Measurements from ENCODE around the gene DFFB.

The DFFB gene

DNA sequence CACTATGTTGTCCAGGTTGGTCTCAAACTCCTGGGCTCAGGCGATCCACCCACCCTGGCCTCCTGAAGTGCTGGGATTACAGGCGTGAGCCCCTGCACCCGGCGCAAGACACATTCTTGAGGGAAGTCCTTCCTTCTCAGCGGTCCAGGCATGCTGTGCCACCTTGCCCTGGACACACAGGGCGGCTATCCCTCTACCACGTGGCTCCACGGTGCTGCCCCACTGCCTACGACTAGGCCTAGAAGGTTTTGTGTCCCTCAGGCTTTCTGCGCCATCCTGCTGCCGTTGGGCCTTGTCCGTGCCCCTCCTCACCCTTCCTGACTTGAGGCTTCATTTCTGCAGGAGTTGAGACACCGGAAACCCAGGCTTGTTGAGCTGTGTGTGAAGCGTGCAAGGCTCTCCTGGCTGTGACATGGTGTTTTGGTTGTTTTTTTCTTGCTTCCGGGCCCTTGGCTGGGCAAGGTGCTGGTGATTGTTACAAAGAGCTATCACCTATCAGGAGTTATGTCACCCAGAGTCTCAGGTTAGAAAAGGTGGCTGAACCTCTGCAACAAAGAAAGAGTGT is 28.9 kb downstream of the DFFB start:
- H3K4me3 Mint-ChIP-seq, result no peak overlapping the region
- no peak for DNase-seq

DNA sequence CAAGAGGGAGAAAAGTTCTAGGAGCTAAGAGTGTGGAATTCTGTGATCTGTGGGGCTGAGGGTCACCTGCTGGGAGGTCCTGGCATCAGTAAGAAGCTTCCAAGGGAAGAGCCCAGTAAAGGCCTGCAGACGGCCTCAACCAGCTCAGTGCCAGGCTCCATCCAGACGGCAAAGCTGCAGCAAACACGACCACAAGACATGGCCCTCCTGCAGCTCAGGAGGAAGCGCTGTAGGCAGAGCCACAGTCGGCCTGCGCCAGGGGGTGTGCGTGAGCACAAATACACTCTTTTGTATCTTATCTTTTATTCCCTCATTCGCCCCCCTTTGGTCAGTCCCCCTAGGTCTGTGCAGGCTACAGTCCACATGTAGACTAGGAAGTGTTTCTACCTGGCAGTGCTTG is 29.4 kb downstream of the DFFB start:
- Mint-ChIP-seq H3K4me1 (ENCODE audit: low read depth in 2 of 2) (peaks cover 12 to 19% of the 10 kb centered on the region in 2 donors), H3K27ac (no peak overlapping the region), H3K9me3 (no peaks in the 10 kb centered on the region), H3K4me3 (no peak overlapping the region), H3K27me3 (no peaks in the 10 kb centered on the region), H3K36me3 (ENCODE audit: insufficient read depth) (peaks cover 77% of the 10 kb centered on the region)
- no peak for DNase-seq
- ATAC-seq (replicated peaks), result no peak

More for the DNA sequence above, 28.9 kb downstream of the DFFB start:
- ATAC-seq (replicated peaks), result no peak
- Mint-ChIP-seq H3K36me3 (ENCODE audit: insufficient read depth) (peaks cover 77% of the 10 kb centered on the region), H3K27me3 (no peaks in the 10 kb centered on the region), H3K9me3 (no peaks in the 10 kb centered on the region), H3K27ac (no peak overlapping the region), H3K4me1 (ENCODE audit: low read depth in 2 of 2) (peaks cover 9 to 18% of the 10 kb centered on the region in 2 donors)

DNA sequence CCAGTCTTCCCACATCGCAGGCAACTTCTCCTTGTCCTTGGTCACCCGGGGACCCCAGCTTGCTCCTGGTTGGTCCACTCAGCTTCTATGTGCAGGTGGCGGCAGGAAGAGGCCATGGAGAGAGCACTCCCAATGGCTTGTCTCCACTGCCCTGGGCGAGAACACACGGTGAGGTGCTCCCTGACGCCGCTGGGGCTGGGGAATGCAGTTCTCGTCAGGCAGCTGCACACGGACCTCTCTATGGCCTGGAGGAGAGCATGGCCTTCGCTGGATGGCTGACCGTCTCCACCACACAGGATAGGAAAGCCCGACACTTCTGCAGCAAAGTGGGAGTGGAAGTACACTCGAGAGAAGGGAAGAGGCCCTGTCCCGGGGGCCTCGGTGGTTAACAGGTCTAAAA is 31.0 kb downstream of the DFFB start:
- no peak for DNase-seq
- H3K9me3 Mint-ChIP-seq, result no peaks in the 10 kb centered on the region
- ATAC-seq (replicated peaks), result no peak

DNA sequence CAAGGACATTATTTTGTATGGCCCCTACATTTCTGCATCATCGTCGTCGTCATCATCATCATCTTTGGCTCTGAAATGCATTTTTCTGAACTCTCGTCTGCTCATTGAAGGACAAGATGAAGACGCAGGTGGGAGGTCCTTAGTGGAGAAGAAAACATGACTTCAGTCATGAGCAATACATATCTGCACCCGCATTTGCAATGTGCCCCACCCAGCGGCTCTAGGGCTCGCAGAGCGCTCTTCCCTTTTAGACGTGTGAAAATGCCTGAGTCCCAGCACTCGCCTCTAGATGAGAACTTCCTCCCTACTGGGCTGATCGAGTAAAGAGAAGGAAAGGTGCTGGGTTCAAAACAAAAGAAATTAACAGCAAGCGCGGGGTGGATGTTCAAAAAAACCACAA is 32.7 kb downstream of the DFFB start:
- ATAC-seq (replicated peaks) (peak; percentile 74), DNase-seq (peak in 2 of 3 experiments; percentile 21 to 49)
- Mint-ChIP-seq H3K27ac (peak overlapping the region; percentile 84 to 99), H3K4me1 (ENCODE audit: low read depth in 2 of 2) (peaks cover 14 to 22% of the 10 kb centered on the region in 2 donors), H3K4me3 (peak overlapping the region; percentile 69 to 84), H3K9me3 (no peaks in the 10 kb centered on the region), H3K27me3 (no peaks in the 10 kb centered on the region), H3K36me3 (ENCODE audit: insufficient read depth) (peaks cover 54% of the 10 kb centered on the region)

More for the DNA sequence above, 31.0 kb downstream of the DFFB start:
- H3K27ac Mint-ChIP-seq, result peak overlapping the region in 1 of 2 donors; percentile 72
- peaks cover 12 to 22% of the 10 kb centered on the region in 2 donors for H3K4me1 Mint-ChIP-seq (ENCODE audit: low read depth in 2 of 2)
- no peaks in the 10 kb centered on the region for H3K27me3 Mint-ChIP-seq
- no peak overlapping the region for H3K4me3 Mint-ChIP-seq
- peaks cover 70% of the 10 kb centered on the region for H3K36me3 Mint-ChIP-seq (ENCODE audit: insufficient read depth)

DNA sequence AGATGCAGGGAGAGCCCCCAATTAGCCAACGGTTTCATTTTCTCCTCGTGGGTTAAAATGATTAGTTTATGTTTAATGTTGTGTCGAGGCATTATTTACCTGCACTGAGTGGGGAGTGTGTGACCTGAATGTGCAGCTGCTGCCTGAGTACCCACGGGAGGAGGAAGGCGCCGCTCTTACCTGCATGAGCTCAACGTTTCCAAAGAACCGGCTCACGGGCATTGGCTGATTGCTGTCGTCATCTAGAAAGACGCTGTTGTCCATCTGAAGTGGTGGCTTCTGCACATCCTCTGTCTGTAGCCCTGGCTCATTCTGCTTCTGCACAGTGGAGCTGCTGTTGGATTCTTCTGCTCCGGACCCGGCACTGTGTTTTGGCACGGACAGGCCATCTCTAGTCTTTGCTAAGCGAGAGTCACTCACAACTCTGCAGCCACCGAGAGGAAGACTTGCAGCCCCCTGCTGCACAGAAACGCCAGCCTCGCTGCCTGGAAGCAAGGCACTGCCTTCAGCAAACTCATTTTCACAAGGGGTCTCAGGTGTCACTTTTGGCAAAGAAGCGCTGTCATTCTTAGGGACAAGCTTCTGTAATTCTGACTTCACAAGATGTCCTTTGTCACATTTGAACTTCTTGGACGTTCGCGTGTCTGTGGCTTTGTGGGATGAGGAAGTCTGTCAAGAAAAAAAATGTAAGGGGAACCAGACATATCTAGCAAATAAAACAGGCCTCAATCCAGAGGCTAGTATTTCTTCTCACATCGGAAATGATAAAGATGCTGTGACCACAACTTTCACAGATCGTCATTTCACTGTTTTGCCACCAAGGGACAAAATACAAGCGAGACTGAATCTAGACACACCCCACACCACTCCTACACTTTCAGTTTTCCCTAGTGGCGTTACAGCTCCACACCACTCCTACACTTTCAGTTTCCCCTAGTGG is 33.4 kb downstream of the DFFB start:
- H3K36me3 Mint-ChIP-seq (ENCODE audit: insufficient read depth), result peaks cover 52% of the 10 kb centered on the region
- H3K27ac Mint-ChIP-seq, result peak overlapping the region; percentile 84 to 99
- ATAC-seq (replicated peaks) (peak; percentile 82), DNase-seq (no peak)
- H3K9me3 Mint-ChIP-seq, result no peaks in the 10 kb centered on the region
- H3K27me3 Mint-ChIP-seq, result no peaks in the 10 kb centered on the region
- H3K4me1 Mint-ChIP-seq (ENCODE audit: low read depth in 2 of 2), result peaks cover 14 to 22% of the 10 kb centered on the region in 2 donors
- peak overlapping the region; percentile 69 to 84 for H3K4me3 Mint-ChIP-seq

DNA sequence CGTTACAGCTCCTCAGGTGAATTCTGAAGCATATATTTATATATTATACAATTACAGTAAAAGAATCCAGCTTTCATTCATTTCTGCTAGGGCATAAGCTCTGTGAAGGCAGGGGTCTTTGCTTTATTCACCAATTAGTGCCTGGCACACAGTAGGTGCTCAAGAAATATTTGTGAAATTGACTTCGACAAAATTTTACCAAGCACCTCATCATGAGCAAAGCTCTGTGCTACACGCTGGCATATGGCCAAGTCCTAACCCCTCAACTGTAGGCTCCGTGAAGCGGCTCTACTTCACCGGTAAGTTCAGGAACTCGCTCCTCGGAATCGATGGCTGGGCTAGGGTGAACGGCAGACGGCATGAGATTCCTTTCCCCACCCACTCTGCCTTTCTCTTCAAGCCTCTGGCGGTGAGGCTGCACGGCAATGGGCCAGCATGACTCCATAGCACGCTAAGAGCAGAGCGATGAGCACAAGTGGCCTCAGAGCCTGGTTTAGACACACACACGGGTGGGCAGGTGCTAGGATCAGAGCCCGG is 34.1 kb downstream of the DFFB start:
- Mint-ChIP-seq H3K27ac (peak overlapping the region; percentile 77 to 99), H3K4me1 (ENCODE audit: low read depth in 2 of 2) (peaks cover 17 to 29% of the 10 kb centered on the region in 2 donors), H3K9me3 (no peaks in the 10 kb centered on the region), H3K27me3 (no peaks in the 10 kb centered on the region), H3K36me3 (ENCODE audit: insufficient read depth) (peaks cover 52% of the 10 kb centered on the region), H3K4me3 (peak overlapping the region in 1 of 2 donors; percentile 84)
- DNase-seq (no peak), ATAC-seq (replicated peaks) (no peak)

DNA sequence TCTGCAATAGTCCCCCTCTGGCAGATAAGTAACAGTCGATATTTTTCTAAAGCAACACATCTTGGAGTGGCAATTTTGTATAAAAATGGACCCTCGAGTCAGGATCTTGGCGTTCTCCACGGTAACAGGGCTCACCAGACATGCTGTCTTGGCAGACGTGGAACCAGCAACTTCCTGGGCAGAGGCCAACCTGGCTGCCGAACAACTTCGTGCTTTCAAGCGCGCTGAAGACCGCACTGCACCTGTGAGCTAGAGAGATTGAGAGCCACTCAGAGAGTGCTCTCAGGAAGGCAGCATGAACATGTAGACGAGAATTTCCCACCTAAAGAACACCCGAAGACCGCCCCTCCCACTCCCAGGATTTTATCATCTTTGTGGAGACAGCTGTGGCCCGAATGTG is 35.5 kb downstream of the DFFB start:
- H3K36me3 Mint-ChIP-seq (ENCODE audit: insufficient read depth), result peaks cover 41% of the 10 kb centered on the region
- DNase-seq (no peak), ATAC-seq (replicated peaks) (no peak)
- no peak overlapping the region for H3K4me3 Mint-ChIP-seq
- peak overlapping the region; percentile 70 to 77 for H3K27ac Mint-ChIP-seq
- H3K4me1 Mint-ChIP-seq (ENCODE audit: low read depth in 2 of 2), result peaks cover 18 to 30% of the 10 kb centered on the region in 2 donors
- H3K9me3 Mint-ChIP-seq, result no peaks in the 10 kb centered on the region
- no peaks in the 10 kb centered on the region for H3K27me3 Mint-ChIP-seq

DNA sequence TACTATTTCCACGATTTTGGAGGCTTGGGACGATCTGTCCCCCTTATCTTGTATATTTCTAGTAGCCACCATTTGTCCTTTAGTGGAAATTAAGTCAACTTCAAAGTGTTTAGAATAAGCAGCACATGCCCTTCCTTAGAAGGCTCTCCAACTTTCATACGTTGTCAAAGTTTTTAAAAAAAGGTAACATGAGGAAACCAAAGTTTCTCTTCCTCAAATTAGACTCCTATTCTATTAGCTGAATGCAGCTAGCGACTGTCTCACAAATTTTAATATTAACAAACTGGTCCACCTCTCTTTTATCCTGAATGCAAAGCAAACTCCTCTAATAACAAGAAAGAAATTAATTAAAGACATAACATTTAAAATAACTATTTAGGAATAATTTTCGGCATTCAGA is 35.9 kb downstream of the DFFB start:
- H3K36me3 Mint-ChIP-seq (ENCODE audit: insufficient read depth), result peaks cover 36% of the 10 kb centered on the region
- ATAC-seq (replicated peaks), result no peak
- H3K27ac Mint-ChIP-seq, result peak overlapping the region; percentile 70 to 77
- DNase-seq, result no peak
- peaks cover 18 to 32% of the 10 kb centered on the region in 2 donors for H3K4me1 Mint-ChIP-seq (ENCODE audit: low read depth in 2 of 2)
- no peaks in the 10 kb centered on the region for H3K9me3 Mint-ChIP-seq
- no peak overlapping the region for H3K4me3 Mint-ChIP-seq
- no peaks in the 10 kb centered on the region for H3K27me3 Mint-ChIP-seq

DNA sequence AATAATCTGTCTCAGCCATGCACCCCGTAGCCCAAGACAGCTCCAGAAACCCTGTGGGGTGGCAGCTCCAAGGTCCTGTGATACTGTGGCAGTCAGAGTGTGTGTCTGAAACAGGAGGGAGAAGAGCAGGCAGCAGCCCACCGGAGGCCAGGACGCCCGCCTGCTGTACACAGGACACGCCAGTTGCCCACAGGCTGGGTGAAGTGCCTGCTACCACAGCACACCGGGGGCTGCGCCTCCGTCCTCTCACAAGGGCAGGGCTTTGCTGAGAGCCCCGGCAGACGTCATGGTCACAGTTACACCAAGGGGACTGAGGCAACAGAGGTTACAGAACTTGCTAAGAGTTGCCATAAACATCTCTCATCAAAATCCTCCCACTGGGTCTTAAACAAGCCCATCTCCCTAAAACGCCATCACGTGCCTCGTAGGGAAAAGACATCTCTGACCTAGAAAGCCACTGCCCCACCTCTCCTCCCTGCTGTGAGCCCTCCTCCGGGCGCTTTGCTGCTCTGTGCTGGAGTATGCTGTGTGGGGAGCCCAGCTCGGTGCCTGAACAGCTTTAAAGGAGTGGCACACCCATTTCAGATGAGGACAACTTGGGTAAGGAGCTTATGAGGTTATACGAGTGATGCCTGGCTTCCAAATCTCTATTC is 37.5 kb downstream of the DFFB start:
- H3K27ac Mint-ChIP-seq, result peak overlapping the region in 1 of 2 donors; percentile 26
- H3K36me3 Mint-ChIP-seq (ENCODE audit: insufficient read depth), result peaks cover 26% of the 10 kb centered on the region
- no peak for ATAC-seq (replicated peaks)
- H3K27me3 Mint-ChIP-seq, result no peaks in the 10 kb centered on the region
- DNase-seq, result no peak
- H3K9me3 Mint-ChIP-seq, result peaks cover 0 to 2% of the 10 kb centered on the region in 2 donors
- peaks cover 24 to 39% of the 10 kb centered on the region in 2 donors for H3K4me1 Mint-ChIP-seq (ENCODE audit: low read depth in 2 of 2)
- no peak overlapping the region for H3K4me3 Mint-ChIP-seq

DNA sequence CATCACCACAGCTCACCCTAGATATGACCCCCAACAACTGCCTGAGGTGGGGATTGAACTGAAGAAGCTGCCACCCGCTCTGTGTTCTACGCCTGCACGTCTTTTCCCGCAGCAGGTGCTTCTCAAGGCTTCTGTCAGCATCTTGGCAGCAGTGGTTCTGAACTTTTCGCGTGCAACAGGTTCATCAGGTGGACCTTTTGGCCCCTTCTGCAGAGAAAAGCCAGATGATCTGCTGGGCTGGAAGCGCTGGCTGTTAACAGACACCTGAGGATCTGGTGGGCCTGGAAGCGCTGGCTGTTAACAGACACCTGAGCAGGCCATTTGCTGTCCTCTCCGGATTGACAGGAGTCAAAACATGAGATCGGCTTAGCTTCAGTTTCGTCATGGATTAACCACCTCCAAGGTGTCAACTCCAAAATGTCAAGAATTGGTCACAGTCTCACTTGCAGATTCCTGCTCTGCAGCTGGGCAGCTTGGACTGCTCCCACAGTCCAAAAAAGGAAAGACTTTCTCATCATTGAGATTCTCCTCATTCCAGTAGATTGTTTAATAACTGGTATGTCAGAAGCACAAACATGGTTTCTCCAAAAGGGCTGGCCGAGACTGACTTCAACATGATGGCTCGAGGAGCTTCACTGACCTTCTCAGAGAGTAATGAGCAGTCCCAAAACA is 38.1 kb downstream of the DFFB start:
- no peak for ATAC-seq (replicated peaks)
- H3K27me3 Mint-ChIP-seq, result no peaks in the 10 kb centered on the region
- no peak for DNase-seq
- no peak overlapping the region for H3K4me3 Mint-ChIP-seq
- peaks cover 0 to 2% of the 10 kb centered on the region in 2 donors for H3K9me3 Mint-ChIP-seq
- H3K4me1 Mint-ChIP-seq (ENCODE audit: low read depth in 2 of 2), result peaks cover 21 to 36% of the 10 kb centered on the region in 2 donors
- H3K36me3 Mint-ChIP-seq (ENCODE audit: insufficient read depth), result peaks cover 22% of the 10 kb centered on the region
- peak overlapping the region in 1 of 2 donors; percentile 20 for H3K27ac Mint-ChIP-seq

DNA sequence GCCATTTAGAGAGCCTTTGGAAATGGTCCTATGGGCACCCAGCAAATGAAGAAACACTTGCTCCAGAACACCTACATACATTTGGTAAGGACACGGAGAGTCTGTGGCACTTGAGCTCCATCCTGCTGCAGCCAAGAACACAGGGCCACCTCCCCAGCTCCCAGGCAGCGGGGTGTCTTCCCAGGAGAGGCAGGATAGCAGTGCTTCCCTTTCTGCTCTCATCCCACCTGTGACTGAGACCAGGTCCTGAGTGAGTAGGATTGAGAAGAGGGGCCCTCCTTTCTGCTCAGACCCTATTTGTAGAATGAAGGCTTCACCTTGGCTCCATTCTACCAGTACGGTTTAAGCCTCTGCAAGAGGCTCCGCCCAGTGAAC is 38.7 kb downstream of the DFFB start:
- Mint-ChIP-seq H3K4me3 (no peak overlapping the region), H3K27ac (no peak overlapping the region), H3K9me3 (peaks cover 0 to 2% of the 10 kb centered on the region in 2 donors), H3K27me3 (no peaks in the 10 kb centered on the region), H3K36me3 (ENCODE audit: insufficient read depth) (peaks cover 19% of the 10 kb centered on the region), H3K4me1 (ENCODE audit: low read depth in 2 of 2) (peaks cover 20 to 31% of the 10 kb centered on the region in 2 donors)
- ATAC-seq (replicated peaks) (no peak), DNase-seq (no peak)

DNA sequence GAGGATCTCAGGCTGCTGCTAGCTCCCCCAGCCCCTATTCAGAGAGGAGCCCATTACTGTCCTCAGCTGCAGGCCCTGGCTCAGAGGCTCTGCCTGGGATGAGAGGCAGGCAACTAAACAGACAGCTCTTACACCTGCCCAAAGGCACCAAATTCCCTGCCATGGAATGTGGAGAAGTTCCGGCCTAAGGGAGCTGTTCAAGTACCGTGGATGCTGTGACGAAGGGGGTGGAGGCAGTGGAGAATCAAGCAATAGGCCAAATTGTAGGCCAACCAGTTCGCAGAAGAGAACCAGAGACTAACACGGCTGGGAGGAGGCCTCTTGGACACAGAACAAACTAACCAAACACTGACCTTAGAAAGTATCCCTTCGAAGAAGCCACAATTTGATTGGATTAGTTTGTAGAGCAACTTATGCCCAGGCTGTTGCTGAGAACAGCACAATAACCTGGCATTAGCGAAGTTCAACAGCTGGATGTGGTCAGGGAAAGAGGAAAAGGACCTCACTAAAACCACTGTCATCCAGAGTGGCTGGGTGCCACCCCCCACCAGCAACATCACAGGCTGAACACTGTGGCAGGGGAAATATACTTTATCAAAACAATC is 39.2 kb downstream of the DFFB start:
- H3K9me3 Mint-ChIP-seq, result peaks cover 0 to 2% of the 10 kb centered on the region in 2 donors
- peaks cover 18% of the 10 kb centered on the region for H3K36me3 Mint-ChIP-seq (ENCODE audit: insufficient read depth)
- DNase-seq (no peak), ATAC-seq (replicated peaks) (no peak)
- H3K4me3 Mint-ChIP-seq, result no peak overlapping the region
- H3K27ac Mint-ChIP-seq, result no peak overlapping the region
- peaks cover 20 to 28% of the 10 kb centered on the region in 2 donors for H3K4me1 Mint-ChIP-seq (ENCODE audit: low read depth in 2 of 2)
- no peaks in the 10 kb centered on the region for H3K27me3 Mint-ChIP-seq

DNA sequence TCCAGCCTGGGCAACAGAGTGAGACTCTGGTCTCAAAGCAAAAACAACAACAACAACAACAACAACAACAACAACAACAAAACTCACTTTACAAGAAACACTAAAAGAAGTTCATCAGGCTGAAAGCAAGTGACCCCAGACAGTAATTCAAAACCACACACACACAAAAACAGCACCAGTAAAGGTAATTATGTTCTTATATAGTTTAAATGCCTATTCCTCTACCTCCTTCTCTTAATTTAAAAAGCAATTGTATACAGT is 41.1 kb downstream of the DFFB start:
- peaks cover 18% of the 10 kb centered on the region for H3K36me3 Mint-ChIP-seq (ENCODE audit: insufficient read depth)
- H3K4me3 Mint-ChIP-seq, result peak overlapping the region in 1 of 2 donors; percentile 84
- peaks cover 23 to 35% of the 10 kb centered on the region in 2 donors for H3K4me1 Mint-ChIP-seq (ENCODE audit: low read depth in 2 of 2)
- ATAC-seq (replicated peaks) (no peak), DNase-seq (no peak)
- H3K27me3 Mint-ChIP-seq, result no peaks in the 10 kb centered on the region
- H3K27ac Mint-ChIP-seq, result peak overlapping the region; percentile 93 to 95
- peaks cover 0 to 2% of the 10 kb centered on the region in 2 donors for H3K9me3 Mint-ChIP-seq

Data from effector memory CD8-positive, alpha-beta T cell (primary cell).